HepG2 (cell line): ENCODE measurements around the gene FAM216A. TPM values are rescaled to one million over a fixed set of nuclear protein-coding genes. Genes with fewer than 3 reads are reported as not detected.
"Not testable (repeated sequence)": the region's sequence is repeated elsewhere in the genome, so short reads cannot be mapped to it uniquely, and the experiment has no call there.

Source experiments
- ATAC-seq: fragments of 200-7000 bp; cut with Tn5 transposase; 3 replicates; pipeline ENCODE4 v1.9.1; 2020; ENCODE audit warnings: mild to moderate bottlenecking, moderate library complexity
- BruUV-seq: library from RNA; stranded (reverse); fragments of 400-500 nt; replicated peaks from 2 replicates; lab custom pipeline; 2021; lab: Mats Ljungman, UMichigan
- CTCF ChIA-PET: fragments of 300-600 bp; formaldehyde crosslinking; extraction: SDS; loops from one replicate; lab custom pipeline; 2021; ENCODE audit warnings: low total read pairs, inconsistent platforms, low intra/inter-chr PET ratio; lab: Yijun Ruan, JAX
- POLR2A ChIA-PET: fragments of 350-600 bp; sonication (Branson Sonifier 250); formaldehyde crosslinking; loops from one replicate; lab custom pipeline; 2020; ENCODE audit warnings: antibody characterized with exemption, inconsistent platforms; lab: Yijun Ruan, JAX
- DNase-seq: peaks from one replicate; pipeline ENCODE4 v3.0.0-alpha.2; 2015; ENCODE audit warnings: low spot score
- FAIRE-seq: peaks from 3 replicates; lab custom pipeline; 2011; peaks lifted over from hg19 to GRCh38; lab: Jason Lieb, UNC
- H2AFZ ChIP-seq: one replicate; pipeline ENCODE4 v1.6.1; 2011; ENCODE audit warnings: low read length, inconsistent platforms
- H3K27ac ChIP-seq: fragments of 300-600 bp; 3 replicates; pipeline ENCODE4 v1.8.0; 2011; ENCODE audit warnings: mixed run types, mild to moderate bottlenecking, mixed read lengths, low read length, inconsistent platforms; ENCODE audit not compliant: insufficient read depth; ENCODE audit errors: extremely low read length
- H3K27me3 ChIP-seq, 2 experiments: fragments of 200-600 bp in 1 of 2; 2 replicates in 1 of 2; 3 replicates in 1 of 2; pipeline versions ENCODE4 v1.6.0 to v1.8.0; 2011; ENCODE audit warnings: low read length in 2 of 2, mild to moderate bottlenecking in 2 of 2, moderate library complexity in 2 of 2, inconsistent platforms in 1 of 2; ENCODE audit not compliant: insufficient read depth in 2 of 2, control insufficient read depth in 1 of 2
- H3K36me3 ChIP-seq, 2 experiments: fragments of 200-600 bp in 1 of 2; replicated peaks in 1 of 2; 2 replicates in 1 of 2; 3 replicates in 1 of 2; pipeline versions ENCODE4 v1.5.1 to v1.8.0; 2011; ENCODE audit warnings: low read length in 2 of 2, inconsistent platforms in 1 of 2; ENCODE audit not compliant: insufficient read depth in 2 of 2, control insufficient read depth in 1 of 2
- H3K4me1 ChIP-seq: 2 replicates; pipeline ENCODE4 v1.5.1; 2012; ENCODE audit warnings: low read length, inconsistent platforms; ENCODE audit not compliant: insufficient read depth
- H3K4me2 ChIP-seq: 2 replicates; pipeline ENCODE4 v1.6.0; 2011; ENCODE audit warnings: low read depth, low read length, inconsistent platforms
- H3K4me3 ChIP-seq, 3 experiments: fragments of 200-600 bp in 1 of 3; sonication (generic), shearing (Covaris generic) in 1 of 3; replicated peaks in 1 of 3; 2 replicates each; pipeline ENCODE4 v1.5.1; 2011 to 2016; ENCODE audit warnings: low read length in 3 of 3, inconsistent platforms in 2 of 3, low read depth in 2 of 3, mild to moderate bottlenecking in 2 of 3, control low read depth in 1 of 3, mixed read lengths in 1 of 3; ENCODE audit not compliant: insufficient read depth in 1 of 3
- H3K79me2 ChIP-seq: one replicate; pipeline ENCODE4 v1.6.1; 2011; ENCODE audit warnings: low read length, inconsistent platforms; ENCODE audit not compliant: insufficient read depth
- H3K9ac ChIP-seq: 2 replicates; pipeline ENCODE4 v1.6.0; 2011; ENCODE audit warnings: mild to moderate bottlenecking, low read depth, low read length, inconsistent platforms; ENCODE audit not compliant: insufficient read depth
- H3K9me3 ChIP-seq: 2 replicates; pipeline ENCODE4 v1.5.1; 2012; ENCODE audit warnings: mild to moderate bottlenecking, low read length
- H4K20me1 ChIP-seq: 2 replicates; pipeline ENCODE4 v1.6.0; 2011; ENCODE audit warnings: inconsistent platforms, mild to moderate bottlenecking, low read length, moderate library complexity; ENCODE audit not compliant: insufficient read depth
- RBFOX2 ChIP-seq: fragments of 200-400 bp; formaldehyde crosslinking; IDR thresholded peaks from 2 replicates; pipeline ENCODE4 v1.6.1; 2017; ENCODE audit warnings: low read depth, mild to moderate bottlenecking, low read length
- SALL2 ChIP-seq: sonication (generic); formaldehyde crosslinking; IDR thresholded peaks from 2 replicates; pipeline ENCODE4 v1.8.1; 2023; ENCODE audit warnings: mild to moderate bottlenecking, missing genetic modification reagents, inconsistent platforms
- SMAD1 ChIP-seq: sonication (generic); formaldehyde crosslinking; IDR thresholded peaks from 2 replicates; pipeline ENCODE4 v1.4.0; 2020; ENCODE audit warnings: missing genetic modification reagents, low read depth, mild to moderate bottlenecking, borderline replicate concordance
- TERF1 ChIP-seq: sonication (generic); formaldehyde crosslinking; IDR thresholded peaks from 2 replicates; pipeline ENCODE4 v1.8.0; 2022; ENCODE audit warnings: mild to moderate bottlenecking, missing genetic modification reagents, moderate library complexity
- ZNF451 ChIP-seq: sonication (generic); formaldehyde crosslinking; IDR thresholded peaks from 2 replicates; pipeline ENCODE4 v1.5.0; 2020; ENCODE audit warnings: mild to moderate bottlenecking, missing genetic modification reagents
- WGBS: methylation state at CpG from one replicate; pipeline ENCODE4 v1.1.6; 2017; ENCODE audit warnings: low lambda C conversion rate; 5-methylcytosine and 5-hydroxymethylcytosine counted together
- in situ Hi-C: cut with HindIII; loops from 2 replicates; pipeline ENCODE4 v1.10.0; 2017; ENCODE audit warnings: low pct_unique_long_range_greater_than_20kb; ENCODE audit not compliant: extremely low pct_ligation_motif_present
- intact Hi-C: fragments of 100-400 bp; cut with micrococcal nuclease; formaldehyde crosslinking; loops from one replicate; pipeline ENCODE4 v1.10.0; 2022; ENCODE audit not compliant: unreplicated experiment
- polyA plus RNA-seq, 8 experiments: library from polyadenylated mRNA; depleted of rRNA in 3 of 8; stranded (reverse) in 7 of 8; unstranded in 1 of 8; fragments of >200 nt; fragmentation: Illumina TruSeq in 4 of 8; extraction: Trizol in 4 of 8; gene quantifications; 2 replicates each; pipeline versions ENCODE4 v1.2.1 to v1.2.3, GENCODE V29; 2011 to 2016; ENCODE audit warnings: low read depth in 4 of 8, missing spikeins in 1 of 8, mixed read lengths in 1 of 8; ENCODE audit not compliant: insufficient read depth in 1 of 8
- total RNA-seq, 5 experiments: library from RNA; depleted of rRNA; stranded (reverse); fragments of >200 nt; fragmentation: Illumina TruSeq; extraction: Trizol; gene quantifications; 2 replicates each; pipeline ENCODE4 v1.2.3, GENCODE V29; 2016; ENCODE audit warnings: low read depth in 1 of 5

FAM216A gene
- total and polyA plus RNA-seq, 2 of the 13 experiments (the other 11 are each of a cell fraction or from before 2014, with no cell fraction given), result 20.3 to 31.2 TPM

GRCh38 chr12:110426406-110426805 lies 42.2 kb upstream of the FAM216A start:
- Histone ChIP-seq H3K9ac (no peak overlapping the region), H3K4me3 (no peak overlapping the region), H3K4me2 (no peak overlapping the region), H3K27me3 (no peaks in the 10 kb centered on the region), H3K27ac (no peak overlapping the region), H3K36me3 (no peaks in the 10 kb centered on the region), H2AFZ (no peak overlapping the region), H3K9me3 (no peaks in the 10 kb centered on the region), H3K4me1 (peaks cover 10% of the 10 kb centered on the region), H3K79me2 (no peaks in the 10 kb centered on the region), H4K20me1 (no peaks in the 10 kb centered on the region)
- WGBS, result 16% methylated on average over 3 of the region's 3 CpGs
- DNase-seq, result no peak
- CTCF ChIA-PET, result no interaction called here
- no TSS peak for BruUV-seq
- no peak for FAIRE-seq
- in situ Hi-C loops, result loop anchor here (25.0 kb wide), 1 partner anchor 314 kb away; the partner anchor contains the start of gene IFT81
- POLR2A ChIA-PET, result interaction anchor here (0.6 kb wide), 1 partner anchor 288 kb away, joined by 3 read pairs; no protein-coding TSS in a partner anchor
- no peak for ATAC-seq
- intact Hi-C loops, result no loop called here
- TF ChIP-seq SMAD1 (CRISPR knock-in tag) (no peak), RBFOX2 (no peak), ZNF451 (CRISPR knock-in tag) (no peak), TERF1 (CRISPR knock-in tag) (no peak), SALL2 (CRISPR knock-in tag) (no peak)

- H3K27ac ChIP-seq, DNase-seq, FAIRE-seq, BruUV-seq, CTCF ChIA-PET, H3K79me2 ChIP-seq, H3K4me1 ChIP-seq, H3K27me3 ChIP-seq, H3K36me3 ChIP-seq, H3K9me3 ChIP-seq, H2AFZ ChIP-seq, H4K20me1 ChIP-seq, H3K4me2 ChIP-seq, H3K4me3 ChIP-seq, POLR2A ChIA-PET, H3K9ac ChIP-seq: not testable (repeated sequence)
- in situ Hi-C loops (loop anchor here (25.0 kb wide), 1 partner anchor 317 kb away; the partner anchor contains the start of gene IFT81), intact Hi-C loops (loop anchor here (2.0 to 5.0 kb wide), 2 partner anchors 72 to 329 kb away; no protein-coding TSS in a partner anchor)
- WGBS, result 73% methylated on average over 15 of the region's 15 CpGs
- ATAC-seq, result 0 out of 3 replicates have a peak, but pooled peaks have one; percentile 10
Observed at GRCh38 chr12:110429676-110430075, 39.0 kb upstream of the FAM216A start.
